NCI-H345 treated with DMSO at 0.1 percent for 48 hours (cell line): ENCODE results near the gene SOCS1.
A peak's percentile ranks its signal among the peaks of the same experiment; 100 is the strongest.
"Not testable (repeated sequence)": the region's sequence is repeated elsewhere in the genome, so short reads cannot be mapped to it uniquely, and the experiment has no call there.

Experiments
- DNase-seq: peaks from one replicate; lab custom pipeline; 2025; ENCODE audit not compliant: unreplicated experiment; lab: John Stamatoyannopoulos, UW

The SOCS1 gene

DNA sequence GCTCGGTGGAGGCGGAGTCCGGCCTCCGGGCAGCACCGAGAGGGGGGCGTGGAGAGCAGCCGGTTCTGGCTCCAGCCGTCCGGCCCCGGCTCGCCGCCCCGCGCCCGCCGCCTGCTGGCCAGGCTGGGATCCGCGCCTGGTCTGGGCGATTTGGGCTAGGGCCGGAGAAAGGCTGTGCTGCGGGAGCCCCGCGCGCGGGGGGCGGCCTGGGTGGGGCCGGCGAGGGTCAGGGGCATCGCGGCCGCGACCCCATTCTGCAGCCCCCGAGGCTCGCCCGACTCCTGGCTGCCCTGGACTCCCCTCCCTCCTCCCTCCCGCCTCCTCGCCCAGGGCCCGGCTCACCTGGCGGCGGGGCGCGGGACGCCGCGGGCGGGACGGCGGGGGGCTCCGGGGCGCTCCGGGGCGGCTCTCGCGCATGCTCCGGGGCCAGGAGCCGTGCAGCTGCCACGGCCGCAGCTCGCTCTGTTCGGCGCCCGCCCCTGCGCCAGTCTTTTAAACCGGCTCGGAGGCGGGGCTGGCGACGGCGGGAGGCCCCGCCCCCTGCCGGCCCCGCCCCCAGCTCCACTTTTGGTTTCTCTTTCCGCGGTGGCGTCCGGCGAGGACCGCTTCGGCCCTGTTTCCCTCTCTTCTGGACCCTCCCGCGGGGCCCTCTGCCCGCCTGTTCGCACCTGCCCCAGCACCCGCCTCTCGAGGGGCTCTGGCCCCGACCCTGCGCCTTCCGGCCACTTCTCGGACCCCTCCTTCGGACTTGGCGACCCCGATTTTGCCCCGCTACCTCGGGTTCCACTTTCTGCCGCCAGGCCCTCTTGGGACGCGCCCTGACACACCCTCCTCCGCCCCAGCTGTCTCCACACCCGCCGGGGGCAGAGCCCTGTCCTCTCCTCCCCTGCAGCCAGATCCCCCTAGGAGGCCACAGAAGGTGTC lies at the start of gene SOCS1:
Gene SOCS1 (minus strand): TSS at position 468 of the 924 bp plus-strand sequence. CDS start 726 bp downstream, outside the sequence.
- DNase-seq = peak; percentile 67

- no peak for DNase-seq
Observed at GRCh38 chr16:11303405-11304138, 47.6 kb upstream of the SOCS1 start.

DNA sequence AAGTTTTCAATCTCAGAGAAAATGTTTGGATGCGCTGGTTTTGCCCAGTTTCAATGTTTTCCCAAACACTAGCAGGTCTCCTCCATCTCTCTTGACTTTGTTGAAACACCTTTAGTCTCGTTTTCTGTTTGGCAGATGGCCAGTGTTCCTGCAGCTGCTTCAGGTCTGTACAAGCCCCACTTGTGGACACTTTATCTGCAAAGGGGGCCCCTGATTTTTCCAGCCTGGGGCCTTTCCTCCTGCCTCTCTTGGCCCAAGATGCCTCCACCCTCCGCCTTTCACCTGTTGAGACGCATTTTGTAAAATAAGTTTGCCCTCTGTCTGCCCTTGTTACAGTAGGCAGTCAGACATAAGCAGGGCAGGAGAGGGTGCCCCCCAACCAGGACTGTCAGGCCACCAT lies 47.0 kb upstream of the SOCS1 start:
- peak; percentile 83 for DNase-seq

DNA sequence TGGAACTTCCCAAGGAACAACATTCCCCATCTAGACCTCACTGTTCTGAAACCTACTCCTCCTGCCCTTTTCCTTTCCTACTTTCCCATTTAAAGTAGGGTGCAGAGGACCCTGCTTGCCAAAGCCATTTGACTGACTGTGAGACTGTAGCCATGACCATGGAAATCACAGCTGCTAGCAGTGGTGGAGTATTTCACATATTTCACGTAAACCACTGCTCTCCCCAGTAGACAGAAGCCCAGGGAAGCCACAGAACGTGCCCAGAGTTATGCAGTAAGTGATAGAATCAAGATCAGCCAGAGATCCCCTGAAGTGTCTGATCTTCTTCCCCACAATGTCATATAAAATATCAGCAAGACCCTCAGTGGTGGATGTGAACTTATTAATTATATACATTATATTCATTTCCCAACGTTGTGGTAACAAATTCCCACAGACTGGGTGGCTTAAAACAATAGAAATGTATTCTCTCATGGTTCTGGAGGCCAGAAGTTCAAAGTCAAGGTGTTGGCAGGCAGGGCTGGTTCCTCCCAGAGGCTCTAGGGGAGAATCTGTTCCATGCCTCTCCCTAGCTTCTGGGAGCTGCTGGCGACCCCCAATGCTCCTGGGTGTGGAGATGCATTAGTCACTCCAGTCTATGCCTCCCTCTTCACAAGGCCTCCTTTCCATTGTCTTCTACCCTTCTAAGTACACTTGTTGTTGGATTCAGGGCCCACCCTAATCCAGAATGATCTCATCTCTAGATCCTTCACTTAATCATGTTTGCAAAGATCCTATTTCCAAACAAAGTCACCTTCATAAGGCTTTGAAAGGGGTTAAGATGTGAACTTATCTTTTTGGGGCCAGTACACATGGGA lies 45.9 kb upstream of the SOCS1 start:
- DNase-seq = no peak

- no peak for DNase-seq
Observed at GRCh38 chr16:11300560-11300892, 44.5 kb upstream of the SOCS1 start.

DNA sequence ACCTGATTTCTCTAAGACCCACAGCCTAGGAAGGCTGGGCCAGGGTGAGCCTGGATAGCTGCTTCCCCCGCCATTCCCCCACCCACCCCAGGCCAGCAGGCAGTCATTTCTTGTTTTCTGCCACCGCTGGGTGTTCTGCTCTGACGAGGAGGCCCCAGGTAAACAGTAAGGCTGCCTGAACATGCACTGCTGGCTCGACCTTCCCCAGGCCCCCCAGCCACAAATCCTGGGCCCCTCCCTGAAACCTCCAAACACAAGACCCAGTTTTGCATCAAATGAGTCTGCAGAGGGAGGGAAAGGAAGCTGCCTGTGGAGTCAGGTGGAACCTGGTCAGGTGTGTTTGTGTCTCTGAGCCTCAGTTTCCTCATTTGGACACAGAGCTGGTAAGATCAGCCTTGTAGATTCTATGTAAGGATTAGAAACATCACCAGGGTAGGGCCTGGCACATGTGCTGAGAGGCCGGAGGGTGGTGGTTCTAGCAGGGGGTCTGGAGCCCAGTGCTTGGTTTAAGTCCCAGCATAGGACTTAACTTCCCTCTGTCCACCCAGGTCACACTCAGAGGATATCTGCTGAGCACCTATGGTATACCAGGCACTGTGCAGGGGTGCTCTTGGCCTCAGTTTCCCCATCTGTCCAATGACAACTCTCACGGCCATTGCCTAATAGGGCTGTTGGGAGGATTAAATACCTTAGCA lies 44.0 kb upstream of the SOCS1 start:
- no peak for DNase-seq

DNA sequence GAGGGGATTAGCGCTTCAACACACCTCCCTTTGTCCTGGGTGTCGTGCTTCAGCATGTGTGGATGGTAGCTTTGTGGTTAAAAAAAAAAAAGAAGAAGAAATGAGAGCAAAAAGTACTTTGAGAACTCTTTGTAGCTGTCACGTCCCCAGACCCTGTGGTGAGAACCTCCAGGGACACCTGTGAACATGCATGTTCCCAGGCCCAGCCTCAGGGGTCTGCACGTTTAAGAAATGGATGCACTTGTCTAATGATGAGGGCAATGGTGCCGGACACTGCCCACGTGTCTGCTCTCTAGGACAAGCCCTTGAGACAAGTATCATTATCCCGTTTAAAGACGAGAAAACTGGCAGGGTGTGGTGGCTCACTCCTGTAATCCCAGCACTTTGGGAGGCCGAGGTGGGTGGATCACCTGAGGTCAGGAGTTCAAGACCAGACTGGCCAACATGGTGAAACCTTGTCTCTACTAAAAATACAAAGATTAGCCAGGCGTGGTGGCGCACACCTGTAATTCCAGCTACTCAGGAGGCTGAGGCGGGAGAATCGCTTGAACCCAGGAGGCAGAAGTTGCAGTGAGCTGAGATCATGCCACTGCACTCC lies 43.0 kb upstream of the SOCS1 start:
- not testable (repeated sequence) for DNase-seq

DNA sequence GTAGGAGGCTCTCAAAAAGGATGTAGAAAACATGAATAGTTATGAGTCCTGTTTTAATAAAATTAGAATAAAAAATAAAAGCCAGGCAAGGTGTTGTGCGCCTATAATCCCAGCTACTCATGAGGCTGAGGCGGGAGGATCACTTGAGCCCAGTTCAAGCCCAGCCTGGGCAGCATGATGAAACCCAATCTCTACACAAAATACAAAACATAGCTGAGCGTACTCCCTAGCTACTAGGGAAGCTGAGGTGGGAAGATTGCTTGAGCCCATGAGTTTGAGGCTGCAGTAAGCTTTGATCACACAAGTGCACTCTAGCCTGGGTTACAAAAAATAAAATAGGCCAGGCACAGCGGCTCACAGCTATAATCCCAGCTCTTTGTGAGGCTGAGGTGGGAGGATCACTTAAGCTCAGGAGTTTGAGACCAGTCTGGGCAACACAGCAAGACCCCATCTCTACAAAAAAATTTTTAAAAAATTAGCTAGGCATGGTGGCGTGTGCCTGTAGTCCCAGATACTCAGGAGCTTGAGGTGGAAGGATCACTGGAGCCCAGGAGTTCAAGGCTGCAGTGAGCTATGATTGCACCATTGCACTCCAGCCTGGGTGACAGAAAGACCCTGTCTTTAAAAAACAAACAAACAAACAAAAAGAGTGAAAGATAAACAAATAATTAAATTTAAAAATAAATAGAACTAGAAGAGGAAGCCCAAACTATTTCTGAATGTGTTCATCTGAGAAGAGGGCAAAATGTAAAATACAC lies 42.3 kb upstream of the SOCS1 start:
- no peak for DNase-seq

DNA sequence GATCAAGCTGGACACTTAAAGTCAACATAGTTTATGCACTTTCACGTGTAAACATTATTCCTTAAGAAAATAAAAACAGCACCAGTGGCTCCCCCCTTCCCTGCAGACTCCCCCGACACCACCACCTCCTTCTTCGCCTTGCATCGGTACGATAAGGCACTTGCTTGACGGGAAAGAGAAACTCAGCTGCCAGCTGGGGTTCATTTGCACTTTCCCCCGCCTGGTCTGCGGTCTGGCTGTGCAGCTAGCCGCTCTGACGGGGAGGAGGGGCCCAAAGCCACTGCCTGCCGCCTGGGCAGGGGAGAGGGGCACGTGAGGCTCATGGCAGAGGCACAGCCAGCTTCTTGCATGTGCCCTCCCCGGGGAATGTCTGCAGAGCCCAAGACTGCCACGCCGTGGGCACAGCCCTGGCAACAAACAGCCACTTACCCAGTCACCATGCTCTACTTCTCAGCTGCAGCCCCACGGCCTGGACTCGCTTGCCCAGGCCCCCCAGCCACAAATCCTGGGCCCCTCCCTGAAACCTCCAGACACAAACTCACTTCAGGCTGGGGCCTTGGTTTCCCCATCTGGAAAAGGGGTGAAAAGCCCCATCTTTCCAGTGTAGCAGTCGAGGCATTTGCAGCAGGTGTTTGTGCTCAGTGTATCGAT lies 41.6 kb upstream of the SOCS1 start:
- peak; percentile 36 for DNase-seq

DNA sequence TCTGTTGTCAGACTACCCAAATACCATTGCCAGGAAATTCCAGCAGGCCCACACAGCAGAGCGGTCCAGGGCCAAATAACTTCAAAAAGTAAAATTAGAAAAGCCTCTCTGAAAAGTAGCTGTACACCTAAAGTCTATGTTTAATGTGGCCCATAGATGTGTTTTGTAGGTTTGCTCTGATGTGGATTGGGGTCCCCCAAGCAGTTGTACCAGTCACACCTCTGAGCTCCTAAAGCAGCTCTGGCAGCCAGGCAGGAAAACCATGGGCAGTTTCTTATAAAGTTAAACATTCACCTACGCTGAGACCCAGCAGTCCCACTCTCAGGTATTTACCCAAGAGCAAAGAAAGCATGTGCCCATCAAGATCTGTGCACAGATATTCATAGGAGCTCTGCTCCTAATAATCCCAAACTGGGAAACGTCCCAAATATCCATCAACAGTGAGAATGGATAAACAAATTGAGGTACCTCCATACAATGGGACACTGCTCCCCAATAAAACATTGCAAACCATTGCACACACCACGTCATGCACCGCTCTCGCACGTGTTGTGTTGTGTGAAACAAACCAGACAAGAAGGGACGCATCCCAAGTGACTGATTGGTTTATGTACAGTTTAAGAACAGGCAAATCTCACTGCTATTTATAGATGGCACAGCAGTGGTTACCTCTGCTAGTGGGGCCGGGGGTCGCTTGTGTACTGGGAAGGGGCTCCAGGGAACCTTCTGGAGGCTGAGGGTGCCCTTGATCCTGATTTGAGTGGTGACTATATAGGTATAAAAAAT lies 40.9 kb upstream of the SOCS1 start:
- DNase-seq = no peak

DNA sequence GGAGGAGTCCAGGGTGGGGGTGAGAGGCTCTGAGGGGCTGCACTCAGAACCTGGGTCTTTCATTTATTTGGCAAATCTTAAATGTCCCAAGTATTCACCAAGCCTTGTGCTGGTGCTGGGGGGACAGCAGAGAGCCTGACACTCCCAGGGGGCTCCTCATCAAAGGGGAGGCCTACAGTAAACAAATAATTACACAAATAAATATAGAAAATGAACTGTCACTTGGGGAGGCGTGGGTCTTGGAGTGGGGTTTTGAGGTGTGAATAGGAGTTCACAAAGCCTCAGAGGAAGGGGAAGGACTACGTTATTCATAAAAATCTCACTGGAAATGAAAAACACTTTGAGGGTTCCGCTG lies 40.3 kb upstream of the SOCS1 start:
- DNase-seq = no peak

- no peak for DNase-seq
Observed at GRCh38 chr16:11295672-11296071, 39.7 kb upstream of the SOCS1 start.

GRCh38 chr16:11292076-11292748 lies 36.2 kb upstream of the SOCS1 start:
- DNase-seq = no peak

DNA sequence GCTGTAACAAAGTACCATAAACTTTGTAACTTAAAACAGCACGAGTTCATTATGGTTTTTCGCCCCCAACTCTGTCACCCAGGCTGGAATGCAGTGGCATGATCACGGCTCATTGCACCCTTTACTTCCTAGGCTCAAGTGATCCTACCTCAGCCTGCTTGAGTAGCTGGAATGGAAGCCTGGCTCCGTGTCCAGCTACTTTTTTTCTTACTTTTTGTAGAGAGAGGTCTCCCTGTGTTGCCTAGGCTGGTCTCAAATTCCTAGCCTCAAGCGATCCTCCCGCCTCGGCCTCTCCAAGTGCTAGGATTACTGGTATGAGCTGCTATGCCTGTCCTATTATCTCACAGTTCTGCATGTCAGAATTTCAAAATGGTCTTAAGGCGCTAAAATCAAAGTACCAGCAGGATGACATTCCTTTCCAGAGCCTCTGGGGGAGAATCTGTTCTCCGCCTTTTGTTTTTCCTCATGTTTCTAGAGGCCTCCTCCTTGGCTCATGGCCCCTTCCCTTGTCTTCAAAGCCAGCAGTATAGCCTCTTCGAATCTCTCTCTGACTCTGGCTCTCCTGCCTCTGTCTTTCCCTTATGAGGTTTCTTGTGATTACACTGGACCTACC lies 35.2 kb upstream of the SOCS1 start:
- no peak for DNase-seq

GRCh38 chr16:11290102-11290893 lies 34.3 kb upstream of the SOCS1 start:
- no peak for DNase-seq

DNA sequence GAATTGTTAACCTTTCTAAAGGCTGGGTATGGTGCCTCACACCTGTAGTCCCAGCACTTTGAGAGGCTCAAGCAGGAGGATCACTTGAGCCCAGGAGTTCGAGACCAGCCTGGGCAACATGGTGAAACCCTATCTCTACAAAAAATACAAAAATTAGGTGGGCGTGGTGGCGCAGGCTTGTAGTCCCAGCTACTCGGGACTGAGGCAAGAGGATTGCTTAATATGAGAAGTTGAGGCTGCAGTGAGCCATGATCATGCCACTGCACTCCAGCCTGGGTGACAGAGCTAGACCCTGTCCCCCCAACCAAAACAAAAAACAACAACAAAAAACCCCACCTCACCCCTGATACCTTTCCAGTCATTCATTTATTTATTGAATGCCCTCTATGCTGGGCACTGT lies 33.7 kb upstream of the SOCS1 start:
- DNase-seq = not testable (repeated sequence)

GRCh38 chr16:11289202-11289601 lies 33.2 kb upstream of the SOCS1 start:
- no peak for DNase-seq
